ENCODE data around the gene PI16.

DNA sequence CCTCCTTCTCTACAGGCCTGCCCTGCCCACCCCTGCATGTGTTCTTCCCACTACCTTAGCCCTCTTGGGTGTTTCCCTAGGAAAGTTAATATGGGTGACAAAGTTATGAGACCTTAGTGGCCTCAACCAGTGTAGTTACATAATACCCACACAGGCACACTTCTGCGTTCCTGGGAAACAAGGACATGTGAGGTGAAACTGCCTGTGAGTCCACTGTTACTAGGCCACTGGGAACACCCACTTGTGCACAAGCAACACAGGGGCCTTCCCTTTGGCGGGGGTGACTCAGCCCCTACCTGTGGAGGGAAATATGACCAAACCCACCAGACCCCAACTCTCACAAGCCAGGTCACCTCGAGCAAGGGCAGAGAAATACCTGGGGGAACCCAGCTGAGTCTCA, 12.8 kb downstream of the PI16 start:
- TF ChIP-seq POLR2AphosphoS5 (IDR thresholded peaks at IDR 0.05; ENCODE audit: low read depth, low read length) (no peak), REST (IDR thresholded peaks at IDR 0.05; ENCODE audit: insufficient read depth in 1 of 2, low read depth in 2 of 2, low read length in 2 of 2) (no peak)
